T-cell (primary cell): ENCODE data around the gene CYP24A1. TPM values are rescaled to one million over a fixed set of nuclear protein-coding genes. Genes with fewer than 3 reads are reported as not detected.

Experiments used
- ATAC-seq, 4 experiments: fragments of 200-7000 bp in 3 of 4; fragments of 150-1000 bp in 1 of 4; cut with Tn5 transposase; replicated peaks in 1 of 4; 1 replicate in 3 of 4; 2 replicates in 1 of 4; pipeline ENCODE4 v1.10.0; 2021; ENCODE audit warnings: moderate library complexity in 3 of 4, mild to moderate bottlenecking in 2 of 4, moderate number of reproducible peaks in 1 of 4
- CTCF ChIA-PET, 2 donors: fragments of 300-600 bp; sonication (Branson Sonifier 250); formaldehyde crosslinking; loops; one replicate each; lab custom pipeline; 2022; ENCODE audit warnings: antibody characterized with exemption in 2 of 2; lab: Charles Lee
- POLR2A ChIA-PET, 2 donors: fragments of 300-600 bp; sonication (Branson Sonifier 250); formaldehyde crosslinking; loops; one replicate each; lab custom pipeline; 2022; ENCODE audit warnings: antibody characterized with exemption in 2 of 2; lab: Charles Lee
- DNase-seq, 35 experiments: peaks; one replicate each; pipeline versions ENCODE4 v3.0.0 to v3.0.0-alpha.2; 2013 to 2023
- H3K27ac ChIP-seq: one replicate; pipeline ENCODE4 v1.5.1; 2013; ENCODE audit warnings: low read length
- H3K27me3 ChIP-seq, 2 experiments: replicated peaks in 1 of 2; 1 replicate in 1 of 2; 2 replicates in 1 of 2; pipeline versions ENCODE4 v1.6.1 to v1.7.0; 2013; ENCODE audit warnings: low read length in 1 of 2, mixed read lengths in 1 of 2; ENCODE audit not compliant: control insufficient read depth in 2 of 2, insufficient read depth in 2 of 2; ENCODE audit errors: extremely low read depth in 1 of 2
- H3K36me3 ChIP-seq, 2 donors: 1 replicate in 1 of 2; 2 replicates in 1 of 2; pipeline versions ENCODE4 v1.6.1 to v1.7.0; 2013; ENCODE audit warnings: low read length in 1 of 2; ENCODE audit not compliant: control insufficient read depth in 2 of 2, insufficient read depth in 1 of 2; ENCODE audit errors: extremely low read depth in 1 of 2
- H3K4me1 ChIP-seq, 2 experiments: 1 replicate in 1 of 2; 2 replicates in 1 of 2; pipeline versions ENCODE4 v1.6.1 to v1.7.0; 2013; ENCODE audit warnings: low read length in 2 of 2, mixed read lengths in 1 of 2; ENCODE audit not compliant: insufficient read depth in 2 of 2, control insufficient read depth in 1 of 2; ENCODE audit errors: extremely low read depth in 1 of 2
- H3K4me3 ChIP-seq, 2 donors: 1 replicate in 1 of 2; 2 replicates in 1 of 2; pipeline versions ENCODE4 v1.5.1 to v1.7.0; 2013; ENCODE audit warnings: mild to moderate bottlenecking in 2 of 2, low read length in 1 of 2, moderate library complexity in 1 of 2; ENCODE audit not compliant: control insufficient read depth in 1 of 2; ENCODE audit errors: extremely low read depth in 1 of 2
- H3K9me3 ChIP-seq: 2 replicates; pipeline ENCODE4 v1.7.0; 2013
- H3K27ac Mint-ChIP-seq, 2 donors: one replicate each; pipeline ENCODE4 v1.8.0; 2020 to 2021; ENCODE audit warnings: mild to moderate bottlenecking in 2 of 2, mixed read lengths in 2 of 2
- H3K27me3 Mint-ChIP-seq, 2 donors: one replicate each; pipeline ENCODE4 v1.8.0; 2021 to 2022; ENCODE audit warnings: mixed read lengths in 2 of 2
- H3K36me3 Mint-ChIP-seq: one replicate; pipeline ENCODE4 v1.8.0; 2021; ENCODE audit warnings: mixed read lengths
- H3K4me1 Mint-ChIP-seq, 3 donors: one replicate each; pipeline ENCODE4 v1.8.0; 2020 to 2022; ENCODE audit warnings: mixed read lengths in 3 of 3, mild to moderate bottlenecking in 1 of 3
- H3K4me3 Mint-ChIP-seq, 3 donors: one replicate each; pipeline ENCODE4 v1.8.0; 2020 to 2022; ENCODE audit warnings: mild to moderate bottlenecking in 3 of 3, mixed read lengths in 3 of 3, moderate library complexity in 3 of 3
- H3K9me3 Mint-ChIP-seq, 3 donors: one replicate each; pipeline ENCODE4 v1.8.0; 2020 to 2022; ENCODE audit warnings: mixed read lengths in 3 of 3
- WGBS: methylation state at CpG from one replicate; pipeline ENCODE4 v1.1.5; 2013; ENCODE audit warnings: missing lambda C conversion rate; ENCODE audit not compliant: insufficient coverage; 5-methylcytosine and 5-hydroxymethylcytosine counted together
- total RNA-seq, 35 experiments: library from RNA in 6 of 35; stranded (reverse) in 6 of 35; fragments of 120-200 nt in 1 of 35; gene quantifications; one replicate each; pipeline versions ENCODE4 v1.2.1 to v1.2.4 and lab custom pipeline; 2013 to 2026

Gene CYP24A1
- total RNA-seq, 5 donors from 2014 or later (not counting 1 experiment from before 2014, with no cell fraction given) = 0.13 to 0.79 (median 0.42) TPM; not detected in 1

DNA sequence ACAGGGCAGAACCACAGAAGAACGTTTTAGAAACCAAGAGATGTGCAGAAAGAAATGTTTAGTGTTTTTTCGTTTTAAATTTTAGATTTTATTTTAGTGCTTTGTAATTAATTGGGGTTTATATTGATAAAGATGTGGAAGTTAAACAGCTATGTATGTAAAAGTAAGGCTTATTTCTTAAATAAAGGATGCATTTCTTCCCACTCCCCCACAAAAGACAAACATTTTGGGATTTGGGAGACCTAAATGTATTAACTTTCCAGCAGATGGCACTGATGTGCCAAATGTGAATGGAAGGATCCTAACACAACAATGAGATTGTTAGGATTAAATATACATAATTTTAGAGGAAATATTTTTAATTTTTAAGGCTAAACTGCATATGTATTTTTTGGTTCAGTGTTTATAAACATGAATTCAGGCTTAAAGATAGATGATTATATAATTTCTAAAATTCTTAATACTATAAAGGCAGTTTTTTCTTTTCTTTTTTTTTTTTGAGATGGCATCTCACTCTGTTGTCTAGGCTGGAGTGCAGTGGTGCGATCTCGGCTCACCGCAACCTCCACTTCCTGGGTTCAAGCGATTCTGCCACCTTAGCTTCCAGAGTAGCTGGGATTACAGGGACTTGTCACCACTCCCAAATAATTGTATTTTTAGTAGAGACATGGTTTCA is 46.1 kb upstream of the CYP24A1 start:
- Mint-ChIP-seq H3K27me3 (no peaks in the 10 kb centered on the region), H3K27ac (no peak overlapping the region), H3K36me3 (peaks cover 26% of the 10 kb centered on the region), H3K4me3 (no peak overlapping the region), H3K4me1 (peaks cover 20 to 28% (median 22%) of the 10 kb centered on the region in 3 donors), H3K9me3 (no peaks in the 10 kb centered on the region)
- no peak overlapping the region for H3K27ac ChIP-seq
- DNase-seq (peak in 1 of 35 experiments; percentile 12), ATAC-seq (no peak)
- ChIA-PET CTCF (interaction anchor here in 1 of 2 donors (0.9 kb wide), 1 partner anchor 11 kb away, joined by 3 read pairs; no protein-coding TSS in a partner anchor), POLR2A (interaction anchor here in 1 of 2 donors (0.5 kb wide), 1 partner anchor 501 kb away, joined by 3 read pairs; no protein-coding TSS in a partner anchor)
- H3K4me3 ChIP-seq = no peak overlapping the region
- WGBS = 100% methylated on average over 1 of the region's 6 CpGs
- no peaks in the 10 kb centered on the region for H3K27me3 ChIP-seq
- peaks cover 2 to 9% of the 10 kb centered on the region in 2 donors for H3K36me3 ChIP-seq
- H3K4me1 ChIP-seq = peaks cover 0 to 14% of the 10 kb centered on the region in 2 experiments
- H3K9me3 ChIP-seq = no peaks in the 10 kb centered on the region

DNA sequence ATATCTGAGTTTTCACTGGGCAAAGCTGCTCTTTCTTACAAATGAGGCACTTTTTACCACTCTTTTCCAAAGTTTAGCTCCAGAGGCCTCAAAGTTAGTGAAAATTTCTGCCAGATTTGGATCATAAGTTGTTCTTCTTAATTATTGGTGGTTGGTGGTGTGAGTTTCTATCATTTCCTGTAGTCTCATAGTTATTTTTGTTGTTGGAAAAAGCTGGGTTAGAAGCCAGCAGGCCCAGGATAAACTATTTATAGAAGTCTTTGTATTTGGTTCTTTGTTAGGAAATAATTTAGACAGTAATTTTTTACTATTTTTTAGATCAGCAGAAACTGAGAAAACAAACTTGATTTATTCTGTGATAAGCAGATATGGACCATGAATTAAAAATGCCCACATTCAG is 44.7 kb upstream of the CYP24A1 start:
- Histone ChIP-seq H3K36me3 (peaks cover 8 to 15% of the 10 kb centered on the region in 2 donors), H3K9me3 (no peaks in the 10 kb centered on the region), H3K4me1 (peaks cover 0 to 14% of the 10 kb centered on the region in 2 experiments), H3K27ac (no peak overlapping the region), H3K4me3 (no peak overlapping the region), H3K27me3 (no peaks in the 10 kb centered on the region)
- H3K36me3 Mint-ChIP-seq = peaks cover 32% of the 10 kb centered on the region
- ATAC-seq (no peak), DNase-seq (no peak)
- ChIA-PET POLR2A (no interaction called here), CTCF (no interaction called here)
- no peaks in the 10 kb centered on the region for H3K9me3 Mint-ChIP-seq
- H3K4me3 Mint-ChIP-seq = no peak overlapping the region
- H3K4me1 Mint-ChIP-seq = peaks cover 20 to 34% (median 26%) of the 10 kb centered on the region in 3 donors
- no peak overlapping the region for H3K27ac Mint-ChIP-seq
- no peaks in the 10 kb centered on the region for H3K27me3 Mint-ChIP-seq

DNA sequence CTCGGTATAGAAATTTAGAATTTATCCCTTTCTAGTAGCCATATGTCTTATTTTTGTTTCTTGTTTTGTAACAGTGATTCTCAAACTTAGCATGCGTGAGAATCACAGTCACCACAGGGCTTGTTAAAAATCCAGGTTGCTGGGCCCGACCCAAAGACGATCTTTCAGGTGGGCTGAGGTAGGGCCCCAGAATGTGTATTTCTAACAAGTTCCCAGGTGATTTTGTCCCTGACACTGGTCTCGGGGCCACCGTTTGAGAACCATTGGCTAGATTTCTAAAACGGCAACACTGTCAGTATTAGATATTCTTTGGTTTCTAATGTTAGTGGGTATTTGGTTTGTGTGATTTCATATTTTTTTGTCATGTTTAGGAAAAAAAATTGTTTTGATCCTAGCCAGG is 44.0 kb upstream of the CYP24A1 start:
- ATAC-seq (no peak), DNase-seq (no peak)
- 95% methylated on average over 6 of the region's 7 CpGs for WGBS
- POLR2A ChIA-PET = no interaction called here
- no peaks in the 10 kb centered on the region for H3K9me3 ChIP-seq
- peaks cover 0 to 14% of the 10 kb centered on the region in 2 experiments for H3K4me1 ChIP-seq
- no peaks in the 10 kb centered on the region for H3K27me3 ChIP-seq
- Mint-ChIP-seq H3K4me1 (peaks cover 24 to 37% (median 29%) of the 10 kb centered on the region in 3 donors), H3K27me3 (no peaks in the 10 kb centered on the region), H3K4me3 (no peak overlapping the region), H3K27ac (no peak overlapping the region), H3K36me3 (peaks cover 32% of the 10 kb centered on the region), H3K9me3 (no peaks in the 10 kb centered on the region)
- peaks cover 8 to 15% of the 10 kb centered on the region in 2 donors for H3K36me3 ChIP-seq
- CTCF ChIA-PET = interaction anchor here in 1 of 2 donors (0.6 kb wide), 1 partner anchor 13 kb away, joined by 3 read pairs; no protein-coding TSS in a partner anchor
- H3K27ac ChIP-seq = no peak overlapping the region
- no peak overlapping the region for H3K4me3 ChIP-seq

DNA sequence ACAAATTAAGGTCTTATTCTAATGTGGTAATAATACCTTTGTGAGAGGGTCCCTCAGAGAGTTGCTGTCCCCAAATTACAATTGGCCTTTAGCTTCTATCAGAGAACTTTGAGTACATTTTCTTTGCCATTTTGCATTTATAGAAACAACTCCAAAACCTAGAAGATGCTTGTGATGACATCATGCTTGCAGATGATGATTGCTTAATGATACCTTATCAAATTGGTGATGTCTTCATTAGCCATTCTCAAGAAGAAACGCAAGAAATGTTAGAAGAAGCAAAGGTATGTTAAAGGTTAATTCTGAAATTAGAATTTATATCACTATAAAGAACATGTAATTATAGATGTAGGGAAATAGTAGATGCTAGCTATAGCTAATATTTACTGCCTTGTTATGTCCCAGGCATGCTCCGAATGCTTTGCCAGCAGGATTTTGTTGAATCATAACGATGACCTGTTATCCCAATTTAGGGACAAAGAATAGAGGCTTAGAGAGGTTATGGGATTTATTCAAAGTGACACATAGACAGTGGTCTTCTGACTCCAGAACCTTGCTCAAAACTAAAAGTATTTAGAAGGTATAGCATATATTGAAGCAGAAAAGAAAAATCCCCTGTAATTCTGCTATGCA is 41.5 kb upstream of the CYP24A1 start:
- Mint-ChIP-seq H3K4me3 (no peak overlapping the region), H3K27ac (no peak overlapping the region), H3K4me1 (peaks cover 16 to 35% (median 27%) of the 10 kb centered on the region in 3 donors), H3K9me3 (no peaks in the 10 kb centered on the region), H3K36me3 (peaks cover 30% of the 10 kb centered on the region), H3K27me3 (no peaks in the 10 kb centered on the region)
- ATAC-seq (no peak), DNase-seq (no peak)
- no peaks in the 10 kb centered on the region for H3K4me1 ChIP-seq
- CTCF ChIA-PET = no interaction called here
- no peak overlapping the region for H3K4me3 ChIP-seq
- peaks cover 10 to 15% of the 10 kb centered on the region in 2 donors for H3K36me3 ChIP-seq
- no CpG with 5 or more reads among the region's 3 CpGs for WGBS
- no peaks in the 10 kb centered on the region for H3K27me3 ChIP-seq
- no peaks in the 10 kb centered on the region for H3K9me3 ChIP-seq
- H3K27ac ChIP-seq = no peak overlapping the region
- POLR2A ChIA-PET = no interaction called here

DNA sequence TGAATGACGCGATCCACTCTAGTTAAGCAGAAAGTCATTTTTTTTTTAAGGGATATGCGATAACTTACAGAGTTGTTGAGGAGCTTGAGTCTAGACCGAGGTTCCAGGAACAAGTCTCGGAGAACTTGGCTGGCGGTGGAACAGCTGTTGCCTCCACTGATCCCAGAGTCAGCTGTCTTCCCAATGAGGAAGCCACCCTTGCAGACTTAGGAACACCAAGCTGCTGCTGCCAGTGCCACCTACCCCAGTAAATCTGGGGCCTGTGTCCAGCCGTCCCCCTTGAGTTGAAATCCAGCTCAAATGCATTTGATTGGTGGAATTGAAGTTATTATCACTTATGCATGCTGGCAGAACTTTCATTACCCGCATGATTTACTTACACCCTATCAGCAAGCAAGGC is 40.8 kb upstream of the CYP24A1 start:
- Mint-ChIP-seq H3K27ac (no peak overlapping the region), H3K27me3 (no peaks in the 10 kb centered on the region), H3K9me3 (no peaks in the 10 kb centered on the region), H3K36me3 (peaks cover 30% of the 10 kb centered on the region), H3K4me3 (no peak overlapping the region), H3K4me1 (peaks cover 23 to 42% (median 34%) of the 10 kb centered on the region in 3 donors)
- 100% methylated on average over 5 of the region's 8 CpGs for WGBS
- Histone ChIP-seq H3K4me3 (no peak overlapping the region), H3K27me3 (no peaks in the 10 kb centered on the region), H3K27ac (no peak overlapping the region), H3K9me3 (no peaks in the 10 kb centered on the region), H3K36me3 (peaks cover 10 to 15% of the 10 kb centered on the region in 2 donors), H3K4me1 (peaks cover 0 to 3% of the 10 kb centered on the region in 2 experiments)
- ChIA-PET CTCF (interaction anchor here in 1 of 2 donors (0.5 to 2.0 kb wide), 4 partner anchors 10 to 1001 kb away, joined by 3 to 15 read pairs (median 4); no protein-coding TSS in a partner anchor), POLR2A (no interaction called here)
- DNase-seq = no peak
- ATAC-seq = no peak

DNA sequence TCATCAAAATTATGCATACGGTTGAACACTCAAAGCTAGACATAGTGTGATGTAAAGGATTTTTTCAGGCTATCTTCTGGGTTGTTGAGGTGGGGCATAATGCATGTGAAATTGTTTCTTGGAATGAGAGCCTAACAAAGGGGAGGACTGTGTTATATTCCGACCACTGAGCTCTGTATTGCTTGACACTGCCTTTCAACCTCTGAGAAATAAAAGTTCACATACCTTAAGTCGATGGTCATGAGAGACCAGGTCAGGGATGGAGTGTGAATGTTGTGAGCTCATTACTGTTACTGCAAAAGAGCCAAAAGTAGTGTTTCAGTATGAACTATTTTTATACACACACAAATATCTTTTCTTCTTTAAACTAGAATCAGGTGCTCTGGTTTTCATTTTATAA is 39.1 kb upstream of the CYP24A1 start:
- Mint-ChIP-seq H3K36me3 (peaks cover 24% of the 10 kb centered on the region), H3K4me1 (peaks cover 34 to 53% (median 47%) of the 10 kb centered on the region in 3 donors), H3K4me3 (no peak overlapping the region), H3K27me3 (no peaks in the 10 kb centered on the region), H3K27ac (no peak overlapping the region), H3K9me3 (no peaks in the 10 kb centered on the region)
- Histone ChIP-seq H3K27me3 (no peaks in the 10 kb centered on the region), H3K9me3 (no peaks in the 10 kb centered on the region), H3K4me3 (no peak overlapping the region), H3K4me1 (peaks cover 10 to 12% of the 10 kb centered on the region in 2 experiments), H3K27ac (no peak overlapping the region), H3K36me3 (peaks cover 10 to 15% of the 10 kb centered on the region in 2 donors)
- no peak for DNase-seq
- POLR2A ChIA-PET = no interaction called here
- WGBS = no CpG with 5 or more reads among the region's 3 CpGs
- ATAC-seq = no peak
- CTCF ChIA-PET = interaction anchor here (0.7 to 2.0 kb wide), 4 partner anchors 8 to 13 kb away, joined by 3 to 15 read pairs (median 6); no protein-coding TSS in a partner anchor
